Breast epithelium (tissue), 4 donors: ENCODE results near the gene SLC9A5. TPM values are rescaled to one million over a fixed set of nuclear protein-coding genes. Genes with fewer than 3 reads are reported as not detected.

Experiments
- DNase-seq, 2 donors: peaks; one replicate each; pipeline ENCODE4 v3.0.0-alpha.2; 2019; ENCODE audit warnings: low spot score in 2 of 2
- H3K27ac ChIP-seq, 2 donors: fragments of 200-600 bp; sonication (generic) in 1 of 2; one replicate each; pipeline ENCODE4 v1.5.1; 2016 to 2019; ENCODE audit warnings: mild to moderate bottlenecking in 1 of 2
- H3K27me3 ChIP-seq, 2 donors: fragments of 200-600 bp; sonication (generic) in 1 of 2; one replicate each; pipeline versions ENCODE4 v1.5.1 to v1.6.0; 2017 to 2019; ENCODE audit warnings: control low read depth in 1 of 2, mild to moderate bottlenecking in 1 of 2
- H3K36me3 ChIP-seq: fragments of 200-600 bp; one replicate; pipeline ENCODE4 v1.5.1; 2019
- H3K4me1 ChIP-seq, 2 donors: fragments of 200-600 bp; sonication (generic); one replicate each; pipeline ENCODE4 v1.5.1; 2016 to 2019; ENCODE audit warnings: control low read depth in 1 of 2
- H3K4me3 ChIP-seq, 3 donors: fragments of 200-600 bp; sonication (generic); 1 replicate in 2 of 3; 2 replicates in 1 of 3; pipeline ENCODE4 v1.5.1; 2016 to 2019; ENCODE audit warnings: mild to moderate bottlenecking in 3 of 3, moderate library complexity in 2 of 3
- H3K9me3 ChIP-seq, 2 donors: fragments of 200-600 bp; sonication (generic) in 1 of 2; one replicate each; pipeline ENCODE4 v1.5.1; 2016 to 2019; ENCODE audit warnings: control low read depth in 1 of 2
- POLR2A ChIP-seq: fragments of 450-650 bp; IDR thresholded peaks from one replicate; pipeline ENCODE4 v1.6.1; 2016; ENCODE audit warnings: antibody characterized with exemption, mild to moderate bottlenecking, moderate library complexity
- POLR2AphosphoS5 ChIP-seq, 3 donors: sonication (generic); formaldehyde crosslinking; IDR thresholded peaks; one replicate each; pipeline ENCODE4 v1.6.1; 2017; ENCODE audit warnings: antibody characterized with exemption in 3 of 3
- intact Hi-C: fragments of 100-400 bp; cut with DNase I; formaldehyde crosslinking; loops from one replicate; pipeline ENCODE4 v1.15.1; 2023; ENCODE audit warnings: low total_unique reads
- total RNA-seq, 3 donors: library from RNA; depleted of rRNA; stranded (reverse); fragments of >200 nt; gene quantifications; one replicate each; pipeline ENCODE4 v1.1.0, GENCODE V29; 2016
- TF ChIP-seq, protein P1 (sequence below), 3 donors: fragments of 450-650 bp; IDR thresholded peaks; one replicate each; pipeline ENCODE4 v1.5.1; 2016 to 2017; ENCODE audit warnings: antibody characterized with exemption in 3 of 3, mild to moderate bottlenecking in 3 of 3, moderate library complexity in 3 of 3

The SLC9A5 gene
- total RNA-seq, 3 donors from 2014 or later = 0.96 to 2.3 (median 1.3) TPM

DNA sequence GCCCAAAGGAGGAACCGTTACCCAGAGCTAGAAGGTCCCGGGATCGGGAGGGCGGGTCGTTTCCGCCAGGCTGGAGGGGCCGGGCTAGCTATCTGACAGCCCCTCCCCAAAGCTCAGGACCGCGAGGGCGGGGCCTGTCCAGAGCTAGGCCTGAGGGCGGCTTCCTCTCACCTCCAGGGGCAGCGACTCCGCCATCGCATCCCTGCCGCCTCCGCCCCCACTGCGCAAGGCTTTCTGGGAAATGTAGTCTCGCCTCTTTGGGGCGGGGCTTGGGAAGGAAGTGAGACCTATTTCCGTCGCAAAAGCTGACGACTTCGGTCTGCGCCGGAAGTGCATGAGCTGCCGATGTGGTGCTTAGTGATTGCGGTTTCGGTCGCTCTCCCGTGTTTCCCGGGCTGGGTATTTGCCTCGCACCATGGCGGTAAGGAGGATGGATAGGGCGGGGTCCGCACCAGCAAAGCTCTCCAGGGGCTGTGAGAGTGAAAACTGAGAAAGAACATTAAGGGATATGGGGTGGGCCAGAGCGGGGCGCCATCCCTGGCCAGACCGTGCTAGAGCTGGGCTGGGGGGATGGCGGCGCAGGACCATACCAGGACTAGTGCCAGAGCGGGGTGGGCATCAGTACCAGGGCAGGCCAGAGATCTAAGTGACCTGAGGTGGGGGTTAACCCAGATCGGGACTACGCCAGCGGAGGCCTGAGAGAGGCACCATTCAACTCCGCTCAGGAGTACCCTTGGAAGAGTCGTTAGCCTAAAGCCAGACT is 21.8 kb upstream of the SLC9A5 start, which contains the start of gene TMEM208:
Gene TMEM208, plus strand, starts transcription at position 327 of the 763 bp plus-strand sequence. Its CDS starts 89 bp downstream, at position 416.
- H3K36me3 ChIP-seq = peaks cover 6% of the 10 kb centered on the region
- intact Hi-C loops = no loop called here

DNA sequence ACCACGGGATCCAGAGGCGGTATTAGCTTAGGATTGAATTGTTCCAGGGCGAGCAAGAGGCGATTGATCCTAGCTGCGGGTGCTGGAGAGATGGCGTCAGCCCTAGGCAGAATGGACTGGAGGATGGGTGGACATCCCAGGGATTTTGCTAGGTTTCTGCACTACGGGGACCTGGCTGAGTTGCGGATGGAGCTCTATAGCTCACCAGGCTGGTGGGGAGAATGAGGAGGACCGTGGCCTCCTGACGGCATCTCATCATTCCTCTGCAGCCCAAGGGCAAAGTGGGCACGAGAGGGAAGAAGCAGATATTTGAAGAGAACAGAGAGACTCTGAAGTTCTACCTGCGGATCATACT is 21.2 kb upstream of the SLC9A5 start:
- Histone ChIP-seq H3K27ac (peak overlapping the region; percentile 81 to 85), H3K4me3 (peak overlapping the region; percentile 63 to 95 (median 84)), H3K27me3 (no peaks in the 10 kb centered on the region), H3K4me1 (peaks cover 5 to 6% of the 10 kb centered on the region in 2 donors), H3K36me3 (peaks cover 6% of the 10 kb centered on the region), H3K9me3 (no peaks in the 10 kb centered on the region)
- intact Hi-C loops = no loop called here
- DNase-seq = no peak
- TF ChIP-seq POLR2AphosphoS5 (IDR thresholded peaks at IDR 0.05) = no peak

More for the DNA sequence above, 21.8 kb upstream of the SLC9A5 start, which contains the start of gene TMEM208:
- peak; percentile 95 to 96 for DNase-seq
- H3K27ac ChIP-seq = peak within 1 kb of the TSS; percentile 81 to 85
- H3K4me3 ChIP-seq = peak within 1 kb of the TSS; percentile 63 to 95 (median 84)
- TF ChIP-seq POLR2AphosphoS5 (IDR thresholded peaks at IDR 0.05) (peak; percentile 98 to 100 (median 98)), POLR2A (peak; percentile 84)
- TF ChIP-seq, protein P1, sequence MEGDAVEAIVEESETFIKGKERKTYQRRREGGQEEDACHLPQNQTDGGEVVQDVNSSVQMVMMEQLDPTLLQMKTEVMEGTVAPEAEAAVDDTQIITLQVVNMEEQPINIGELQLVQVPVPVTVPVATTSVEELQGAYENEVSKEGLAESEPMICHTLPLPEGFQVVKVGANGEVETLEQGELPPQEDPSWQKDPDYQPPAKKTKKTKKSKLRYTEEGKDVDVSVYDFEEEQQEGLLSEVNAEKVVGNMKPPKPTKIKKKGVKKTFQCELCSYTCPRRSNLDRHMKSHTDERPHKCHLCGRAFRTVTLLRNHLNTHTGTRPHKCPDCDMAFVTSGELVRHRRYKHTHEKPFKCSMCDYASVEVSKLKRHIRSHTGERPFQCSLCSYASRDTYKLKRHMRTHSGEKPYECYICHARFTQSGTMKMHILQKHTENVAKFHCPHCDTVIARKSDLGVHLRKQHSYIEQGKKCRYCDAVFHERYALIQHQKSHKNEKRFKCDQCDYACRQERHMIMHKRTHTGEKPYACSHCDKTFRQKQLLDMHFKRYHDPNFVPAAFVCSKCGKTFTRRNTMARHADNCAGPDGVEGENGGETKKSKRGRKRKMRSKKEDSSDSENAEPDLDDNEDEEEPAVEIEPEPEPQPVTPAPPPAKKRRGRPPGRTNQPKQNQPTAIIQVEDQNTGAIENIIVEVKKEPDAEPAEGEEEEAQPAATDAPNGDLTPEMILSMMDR (IDR thresholded peaks at IDR 0.05) = no peak
- H3K9me3 ChIP-seq = no peaks in the 10 kb centered on the region
- H3K27me3 ChIP-seq = no peaks in the 10 kb centered on the region
- H3K4me1 ChIP-seq = peaks cover 5 to 6% of the 10 kb centered on the region in 2 donors

DNA sequence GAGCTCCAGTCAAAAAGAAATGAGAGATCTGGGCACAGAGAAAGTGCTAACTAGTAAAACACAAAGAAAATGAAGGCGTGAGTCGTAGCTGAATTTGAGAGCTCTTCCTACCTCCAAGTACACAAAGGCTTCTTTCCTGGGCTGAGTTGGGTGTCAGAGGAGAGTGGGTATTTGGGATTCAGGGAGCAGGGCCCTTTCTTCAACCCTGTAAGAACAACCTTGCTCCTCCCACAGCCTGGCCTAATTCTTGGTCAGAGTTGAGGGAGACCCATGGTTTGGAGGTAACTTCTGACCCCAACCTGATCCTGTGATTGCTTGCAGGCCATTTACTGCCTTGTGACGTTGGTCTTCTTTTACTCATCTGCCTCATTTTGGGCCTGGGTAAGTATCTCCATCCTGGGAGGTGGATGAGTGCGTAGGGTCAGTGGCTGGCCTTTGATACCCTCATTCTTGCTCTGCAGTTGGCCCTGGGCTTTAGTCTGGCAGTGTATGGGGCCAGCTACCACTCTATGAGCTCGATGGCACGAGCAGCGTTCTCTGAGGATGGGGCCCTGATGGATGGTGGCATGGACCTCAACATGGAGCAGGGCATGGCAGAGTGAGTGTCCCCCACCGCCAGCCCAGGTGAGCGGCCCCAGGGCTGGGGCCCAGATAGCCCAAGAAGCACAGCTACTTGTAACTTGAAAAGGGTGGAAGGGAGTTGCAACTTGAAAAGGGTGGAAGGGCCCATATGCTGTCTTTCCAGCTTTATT is 20.6 kb upstream of the SLC9A5 start:
- DNase-seq = no peak
- Histone ChIP-seq H3K9me3 (no peaks in the 10 kb centered on the region), H3K4me1 (peaks cover 5 to 6% of the 10 kb centered on the region in 2 donors), H3K36me3 (peaks cover 6% of the 10 kb centered on the region), H3K4me3 (peak overlapping the region; percentile 63 to 95 (median 84)), H3K27me3 (no peaks in the 10 kb centered on the region), H3K27ac (peak overlapping the region in 1 of 2 donors; percentile 85)
- no peak for TF ChIP-seq POLR2A
- intact Hi-C loops = no loop called here

DNA sequence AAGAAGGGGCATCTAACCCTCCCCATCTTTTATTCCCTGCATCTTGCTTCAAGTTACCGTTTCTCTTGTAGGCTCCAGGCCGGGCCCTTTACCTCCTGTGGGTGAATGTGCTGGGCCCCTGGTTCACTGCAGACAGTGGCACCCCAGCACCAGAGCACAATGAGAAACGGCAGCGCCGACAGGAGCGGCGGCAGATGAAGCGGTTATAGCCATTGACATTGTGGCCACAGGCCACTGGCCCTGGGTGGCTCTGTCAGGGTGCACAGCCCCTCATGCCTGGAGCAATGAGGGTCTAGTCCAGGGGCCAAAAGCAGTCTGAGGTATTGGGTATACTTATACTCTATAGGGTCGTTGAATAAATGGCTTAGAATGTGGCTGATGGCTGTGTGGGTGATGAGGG is 19.9 kb upstream of the SLC9A5 start:
- Histone ChIP-seq H3K27ac (no peak overlapping the region), H3K4me1 (peaks cover 5 to 6% of the 10 kb centered on the region in 2 donors), H3K36me3 (peaks cover 6% of the 10 kb centered on the region), H3K9me3 (no peaks in the 10 kb centered on the region), H3K4me3 (no peak overlapping the region), H3K27me3 (no peaks in the 10 kb centered on the region)
- DNase-seq = no peak
- intact Hi-C loops = no loop called here
- TF ChIP-seq, protein P1 (IDR thresholded peaks at IDR 0.05) = no peak
- TF ChIP-seq POLR2AphosphoS5 (IDR thresholded peaks at IDR 0.05) (no peak), POLR2A (no peak)

DNA sequence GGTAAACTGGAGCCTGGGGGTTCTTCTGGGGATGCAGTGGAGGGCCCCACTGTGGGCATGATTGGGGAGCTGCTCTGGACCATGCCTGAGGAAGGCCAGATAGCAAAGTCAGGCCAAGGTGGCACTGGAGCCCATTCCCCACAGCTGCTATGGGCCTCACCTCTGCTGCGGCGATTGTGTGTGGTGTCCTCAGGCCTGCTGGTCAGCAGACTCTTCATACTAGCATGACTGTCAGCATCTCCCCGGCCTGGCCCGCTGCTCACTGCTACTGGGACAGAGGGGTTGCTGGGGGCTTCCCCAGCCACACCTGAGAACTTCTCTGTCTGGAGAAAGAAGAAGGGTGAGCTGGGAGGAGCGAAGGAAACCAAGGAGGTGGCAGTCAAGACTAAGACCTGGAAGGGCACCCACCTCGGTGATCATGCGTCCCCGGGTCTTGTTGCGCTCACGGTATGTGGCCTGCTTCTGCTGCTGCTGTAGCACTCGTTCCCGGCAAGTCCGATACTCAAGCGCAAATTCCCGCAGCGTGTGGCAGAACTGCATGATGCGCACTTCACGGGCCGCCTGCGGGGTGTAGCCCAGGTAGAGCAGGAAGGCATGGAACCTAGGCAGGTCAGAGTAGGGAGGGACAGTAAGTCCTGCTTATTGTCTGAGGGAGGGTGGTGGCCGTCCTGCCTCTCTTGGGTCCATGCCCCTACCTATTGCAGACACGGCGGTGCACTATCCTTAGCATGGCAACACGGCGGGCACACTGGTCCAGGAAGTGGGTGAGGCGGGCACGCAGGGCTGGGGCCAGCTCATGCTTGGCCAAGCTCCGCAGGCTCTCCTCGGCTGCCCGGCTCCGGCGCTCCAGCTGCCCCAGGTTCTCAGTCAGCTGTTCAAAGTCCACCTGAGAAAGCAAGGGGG is 18.6 kb upstream of the SLC9A5 start:
- intact Hi-C loops = no loop called here
- TF ChIP-seq POLR2A (no peak), POLR2AphosphoS5 (IDR thresholded peaks at IDR 0.05) (no peak)
- TF ChIP-seq, protein P1 (IDR thresholded peaks at IDR 0.05) = no peak
- H3K36me3 ChIP-seq = peaks cover 6% of the 10 kb centered on the region
- H3K4me3 ChIP-seq = no peak overlapping the region
- peaks cover 5 to 6% of the 10 kb centered on the region in 2 donors for H3K4me1 ChIP-seq
- H3K27ac ChIP-seq = no peak overlapping the region
- no peaks in the 10 kb centered on the region for H3K27me3 ChIP-seq
- no peak for DNase-seq
- no peaks in the 10 kb centered on the region for H3K9me3 ChIP-seq
